Measurements from ENCODE around the gene CCDC51.

Gene CCDC51

GRCh38 chr3:48419149-48419548 lies 20.8 kb downstream of the CCDC51 start:
- no peak for DNase-seq (ENCODE audit: low spot score)

- DNase-seq (ENCODE audit: low spot score), result no peak
Measured at GRCh38 chr3:48418651-48419050, 21.3 kb downstream of the CCDC51 start.

- no peak for DNase-seq (ENCODE audit: low spot score)
Measured at GRCh38 chr3:48418140-48418539, 21.8 kb downstream of the CCDC51 start.

- DNase-seq (ENCODE audit: low spot score), result no peak
Measured at GRCh38 chr3:48417529-48418108, 22.3 kb downstream of the CCDC51 start.

- no peak for DNase-seq (ENCODE audit: low spot score)
Measured at GRCh38 chr3:48416546-48416945, 23.4 kb downstream of the CCDC51 start.

GRCh38 chr3:48416091-48416505 lies 23.8 kb downstream of the CCDC51 start:
- no peak for DNase-seq (ENCODE audit: low spot score)

- no peak for DNase-seq (ENCODE audit: low spot score)
Measured at GRCh38 chr3:48415251-48415953, 24.5 kb downstream of the CCDC51 start.

- DNase-seq (ENCODE audit: low spot score), result no peak
Measured at GRCh38 chr3:48414376-48415250, 25.3 kb downstream of the CCDC51 start.

- no peak for DNase-seq (ENCODE audit: low spot score)
Measured at GRCh38 chr3:48413611-48414010, 26.3 kb downstream of the CCDC51 start.

GRCh38 chr3:48413086-48413485 lies 26.8 kb downstream of the CCDC51 start:
- DNase-seq (ENCODE audit: low spot score), result no peak

GRCh38 chr3:48412375-48413001 lies 27.4 kb downstream of the CCDC51 start:
- no peak for DNase-seq (ENCODE audit: low spot score)

GRCh38 chr3:48411606-48412374 lies 28.1 kb downstream of the CCDC51 start:
- DNase-seq (ENCODE audit: low spot score), result no peak

- DNase-seq (ENCODE audit: low spot score), result no peak
Measured at GRCh38 chr3:48411041-48411588, 28.8 kb downstream of the CCDC51 start.

GRCh38 chr3:48410205-48411040 lies 29.5 kb downstream of the CCDC51 start:
- DNase-seq (ENCODE audit: low spot score), result no peak

- DNase-seq (ENCODE audit: low spot score), result no peak
Measured at GRCh38 chr3:48409291-48410201, 30.4 kb downstream of the CCDC51 start.

GRCh38 chr3:48408823-48409281 lies 31.1 kb downstream of the CCDC51 start:
- DNase-seq (ENCODE audit: low spot score), result no peak

GRCh38 chr3:48407542-48408099 lies 32.3 kb downstream of the CCDC51 start:
- no peak for DNase-seq (ENCODE audit: low spot score)

- no peak for DNase-seq (ENCODE audit: low spot score)
Measured at GRCh38 chr3:48406443-48407431, 33.2 kb downstream of the CCDC51 start.
